Mucosa of stomach (tissue), 1 donor: ENCODE data around the gene PEPD.

Source experiments
- H3K27me3 ChIP-seq: one replicate; pipeline ENCODE4 v1.7.0; 2013; ENCODE audit warnings: mild to moderate bottlenecking, low read length; ENCODE audit not compliant: control insufficient read depth, insufficient read depth
- H3K36me3 ChIP-seq: one replicate; pipeline ENCODE4 v1.7.0; 2013; ENCODE audit warnings: low read length; ENCODE audit not compliant: control insufficient read depth, insufficient read depth
- H3K4me1 ChIP-seq: one replicate; pipeline ENCODE4 v1.7.0; 2013; ENCODE audit warnings: mild to moderate bottlenecking, low read length; ENCODE audit not compliant: control insufficient read depth, insufficient read depth
- H3K4me3 ChIP-seq: one replicate; pipeline ENCODE4 v1.7.0; 2013; ENCODE audit warnings: low read length
- H3K9ac ChIP-seq: one replicate; pipeline ENCODE4 v1.7.0; 2013; ENCODE audit warnings: mild to moderate bottlenecking, low read length, moderate library complexity
- H3K9me3 ChIP-seq: one replicate; pipeline ENCODE4 v1.7.0; 2013; ENCODE audit warnings: mild to moderate bottlenecking, low read length, moderate library complexity; ENCODE audit not compliant: control insufficient read depth
- donor health status: Pancreatic carcinoma.

The PEPD gene

DNA sequence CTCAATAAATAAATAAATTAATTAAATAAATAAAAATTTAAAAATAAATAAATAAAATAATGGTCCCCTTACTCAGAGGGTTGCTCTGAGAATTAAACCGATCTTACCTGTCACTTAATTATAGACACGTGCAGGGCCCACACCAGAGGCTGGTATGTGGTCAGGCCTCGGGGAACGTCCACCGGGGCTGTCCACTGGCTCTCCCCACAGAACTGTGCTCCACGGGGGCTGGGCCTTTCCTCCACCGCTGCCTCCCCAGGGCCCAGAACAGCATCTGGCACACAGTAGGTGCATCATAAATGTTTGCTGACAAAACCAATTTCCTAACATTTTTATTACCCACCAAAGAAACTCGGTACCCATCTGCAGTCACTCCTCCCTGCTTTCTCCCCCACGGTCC, 78.9 kb downstream of the PEPD start:
- Histone ChIP-seq H3K4me3 (no peak overlapping the region), H3K27me3 (no peaks in the 10 kb centered on the region), H3K9me3 (no peaks in the 10 kb centered on the region), H3K4me1 (no peaks in the 10 kb centered on the region), H3K9ac (no peak overlapping the region), H3K36me3 (no peaks in the 10 kb centered on the region)

DNA sequence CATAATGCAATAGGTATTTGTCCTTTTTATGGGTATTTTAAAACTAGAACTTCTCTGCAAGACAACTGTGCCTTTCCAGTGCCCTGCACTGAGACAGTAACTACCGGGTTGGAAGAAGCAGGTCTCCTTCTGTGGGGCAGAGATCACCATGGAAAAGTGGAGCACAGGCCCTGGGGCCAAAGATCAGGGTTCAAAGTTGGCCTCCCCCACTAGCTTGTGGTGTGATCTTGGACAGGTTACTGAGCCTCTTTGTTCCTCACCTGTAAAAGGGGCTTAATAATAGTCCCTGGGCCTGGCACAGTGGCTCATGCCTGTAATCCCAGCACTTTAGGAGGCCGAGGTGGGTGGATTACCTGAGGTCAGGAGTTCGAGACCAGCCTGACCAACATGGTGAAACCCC, 79.8 kb downstream of the PEPD start:
- no peaks in the 10 kb centered on the region for H3K4me1 ChIP-seq
- no peak overlapping the region for H3K9ac ChIP-seq
- H3K9me3 ChIP-seq, result no peaks in the 10 kb centered on the region
- H3K4me3 ChIP-seq, result no peak overlapping the region
- H3K27me3 ChIP-seq, result no peaks in the 10 kb centered on the region
- no peaks in the 10 kb centered on the region for H3K36me3 ChIP-seq

- Histone ChIP-seq H3K9me3 (no peaks in the 10 kb centered on the region), H3K9ac (no peak overlapping the region), H3K27me3 (no peaks in the 10 kb centered on the region), H3K4me1 (no peaks in the 10 kb centered on the region), H3K4me3 (no peak overlapping the region), H3K36me3 (no peaks in the 10 kb centered on the region)
These were observed 80.3 kb downstream of the PEPD start for GRCh38 chr19:33441277-33441699.

- H3K4me3 ChIP-seq, result no peak overlapping the region
- no peak overlapping the region for H3K9ac ChIP-seq
- no peaks in the 10 kb centered on the region for H3K27me3 ChIP-seq
- no peaks in the 10 kb centered on the region for H3K4me1 ChIP-seq
- no peaks in the 10 kb centered on the region for H3K36me3 ChIP-seq
- no peaks in the 10 kb centered on the region for H3K9me3 ChIP-seq
These were observed 80.9 kb downstream of the PEPD start for GRCh38 chr19:33440682-33441081.

DNA sequence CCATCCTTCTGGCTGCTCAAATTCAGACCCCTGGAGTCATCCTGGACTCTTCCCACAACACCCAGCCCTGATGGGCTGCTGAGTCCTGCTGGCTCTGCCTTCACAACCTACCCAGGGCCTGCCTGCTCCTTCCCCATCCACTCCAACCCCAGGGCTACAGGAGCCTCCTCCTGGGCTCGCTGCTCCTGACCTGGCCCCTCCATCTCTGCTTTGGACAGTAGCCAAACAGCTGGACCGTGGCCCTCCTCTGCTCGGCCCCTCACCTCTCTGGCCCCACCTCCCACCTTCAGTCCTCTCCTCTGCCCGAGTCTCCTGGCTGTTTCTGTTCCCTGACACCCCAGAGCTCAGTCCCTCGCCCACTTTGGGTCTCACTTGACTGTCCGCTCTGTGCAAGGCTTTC, 81.3 kb downstream of the PEPD start:
- H3K4me1 ChIP-seq, result no peaks in the 10 kb centered on the region
- no peaks in the 10 kb centered on the region for H3K9me3 ChIP-seq
- no peak overlapping the region for H3K4me3 ChIP-seq
- H3K9ac ChIP-seq, result no peak overlapping the region
- no peaks in the 10 kb centered on the region for H3K27me3 ChIP-seq
- H3K36me3 ChIP-seq, result no peaks in the 10 kb centered on the region

GRCh38 chr19:33438987-33439781, 82.4 kb downstream of the PEPD start:
- Histone ChIP-seq H3K4me3 (no peak overlapping the region), H3K4me1 (no peaks in the 10 kb centered on the region), H3K27me3 (no peaks in the 10 kb centered on the region), H3K9ac (no peak overlapping the region), H3K36me3 (no peaks in the 10 kb centered on the region), H3K9me3 (no peaks in the 10 kb centered on the region)

DNA sequence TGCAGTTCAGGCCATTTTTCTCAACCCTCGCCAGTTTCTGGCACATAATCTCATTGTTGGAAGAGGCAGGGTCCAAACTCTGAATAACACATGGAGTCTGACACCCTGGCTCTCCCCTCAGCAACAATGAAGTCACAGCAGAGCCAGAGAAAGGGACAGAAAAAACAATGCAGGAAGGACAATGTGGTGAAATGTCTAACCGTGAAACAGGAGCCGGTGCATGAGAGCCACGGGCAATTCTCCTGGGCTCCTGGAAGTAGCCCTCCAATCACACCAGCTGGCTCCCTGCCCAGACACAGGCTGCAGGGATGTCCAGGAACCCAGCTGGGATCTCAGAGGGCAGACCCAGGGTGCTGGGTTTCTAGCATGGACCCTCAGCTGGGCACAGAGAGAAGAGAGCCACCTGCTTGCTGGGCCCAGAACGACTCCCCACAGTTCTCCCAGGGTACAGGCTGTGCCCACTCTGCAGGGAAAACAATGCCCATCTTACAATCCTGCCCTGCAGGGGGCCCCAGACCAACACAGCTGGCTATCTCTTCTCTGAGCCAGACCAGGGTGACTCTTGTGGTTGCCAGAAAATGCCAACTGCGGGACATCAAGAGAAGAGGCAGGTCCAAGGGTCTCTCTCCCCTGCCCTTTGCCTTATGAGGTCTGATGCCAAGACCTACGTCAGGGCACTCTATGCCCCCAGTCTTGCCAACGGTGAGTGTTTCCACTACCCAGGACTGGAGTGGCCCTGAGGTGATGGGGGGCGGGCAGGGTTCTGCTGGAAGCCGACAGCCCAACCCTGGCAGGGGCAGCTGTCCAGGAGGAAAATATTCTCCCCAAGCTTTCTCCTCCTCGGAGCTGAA, 83.5 kb downstream of the PEPD start:
- Histone ChIP-seq H3K36me3 (no peaks in the 10 kb centered on the region), H3K4me1 (peaks cover under 1% of the 10 kb centered on the region), H3K9ac (no peak overlapping the region), H3K27me3 (no peaks in the 10 kb centered on the region), H3K4me3 (no peak overlapping the region), H3K9me3 (no peaks in the 10 kb centered on the region)

DNA sequence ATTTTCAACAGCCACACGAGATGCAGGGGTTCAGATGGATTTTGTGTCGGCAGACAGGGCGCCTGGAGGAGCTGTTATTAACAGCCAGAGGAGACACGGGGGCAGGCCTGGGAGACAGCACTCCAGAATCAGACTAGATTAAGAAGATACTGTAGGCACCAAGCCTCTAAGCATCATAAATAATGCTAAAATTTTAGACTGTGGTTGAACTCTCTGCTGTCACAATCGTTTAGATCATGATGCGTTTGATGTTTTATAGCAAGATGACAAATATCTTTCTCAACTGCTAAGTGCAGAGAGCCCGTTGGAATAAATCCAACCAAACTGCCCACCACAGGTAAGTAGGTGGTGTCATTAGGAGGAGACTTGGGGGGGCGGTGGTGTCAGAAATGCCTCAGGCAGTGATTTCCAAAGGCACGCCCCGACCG, 84.2 kb downstream of the PEPD start:
- Histone ChIP-seq H3K4me1 (peaks cover 4% of the 10 kb centered on the region), H3K4me3 (no peak overlapping the region), H3K9ac (no peak overlapping the region), H3K27me3 (no peaks in the 10 kb centered on the region), H3K9me3 (no peaks in the 10 kb centered on the region), H3K36me3 (no peaks in the 10 kb centered on the region)

GRCh38 chr19:33436360-33437345, 84.9 kb downstream of the PEPD start:
- Histone ChIP-seq H3K9ac (no peak overlapping the region), H3K36me3 (no peaks in the 10 kb centered on the region), H3K4me1 (peaks cover 4% of the 10 kb centered on the region), H3K9me3 (no peaks in the 10 kb centered on the region), H3K4me3 (no peak overlapping the region), H3K27me3 (no peaks in the 10 kb centered on the region)

- no peaks in the 10 kb centered on the region for H3K9me3 ChIP-seq
- H3K36me3 ChIP-seq, result no peaks in the 10 kb centered on the region
- H3K9ac ChIP-seq, result no peak overlapping the region
- H3K4me1 ChIP-seq, result peaks cover 4% of the 10 kb centered on the region
- no peak overlapping the region for H3K4me3 ChIP-seq
- H3K27me3 ChIP-seq, result no peaks in the 10 kb centered on the region
These were observed 85.8 kb downstream of the PEPD start for GRCh38 chr19:33435706-33436359.
